SK-N-SH treated with all-trans-retinoic acid at 6 μM for 48 hours (cell line): ENCODE measurements around the gene PHF2.
A peak's percentile ranks its signal among the peaks of the same experiment; 100 is the strongest.

Experiments
- ATAC-seq: fragments of 200-7000 bp; cut with Tn5 transposase; 3 replicates; pipeline ENCODE4 v1.9.1; 2020; ENCODE audit warnings: mild to moderate bottlenecking, moderate library complexity
- BACH2 ChIP-seq: fragments of 250-450 bp; sonication (Bioruptor Pico); IDR thresholded peaks from 2 replicates; pipeline ENCODE4 v1.9.0; 2021; ENCODE audit warnings: mild to moderate bottlenecking, borderline replicate concordance
- CSDC2 ChIP-seq: fragments of 250-450 bp; sonication (Bioruptor Pico); IDR thresholded peaks from 2 replicates; pipeline ENCODE4 v1.5.0; 2020; ENCODE audit warnings: mild to moderate bottlenecking, moderate library complexity
- ESRRG ChIP-seq: fragments of 250-450 bp; sonication (Bioruptor Pico); IDR thresholded peaks from 2 replicates; pipeline ENCODE4 v1.6.1; 2021; ENCODE audit warnings: mild to moderate bottlenecking
- GLIS3 ChIP-seq: fragments of 250-450 bp; sonication (Bioruptor Pico); IDR thresholded peaks from 2 replicates; pipeline ENCODE4 v1.5.0; 2020; ENCODE audit warnings: mild to moderate bottlenecking, moderate library complexity
- ISL1 ChIP-seq: fragments of 250-450 bp; sonication (Bioruptor Pico); IDR thresholded peaks from 2 replicates; pipeline ENCODE4 v2.1.2; 2022; ENCODE audit warnings: mild to moderate bottlenecking, moderate library complexity
- OSR1 ChIP-seq: fragments of 250-450 bp; sonication (Bioruptor Pico); IDR thresholded peaks from 2 replicates; pipeline ENCODE4 v1.8.0; 2022; ENCODE audit warnings: moderate library complexity, mild to moderate bottlenecking, inconsistent platforms
- POU6F1 ChIP-seq: fragments of 250-450 bp; sonication (Bioruptor Pico); IDR thresholded peaks from 2 replicates; pipeline ENCODE4 v1.8.0; 2021; ENCODE audit warnings: low read depth, mild to moderate bottlenecking, moderate library complexity, borderline replicate concordance
- PPARA ChIP-seq: fragments of 250-450 bp; sonication (Bioruptor Pico); IDR thresholded peaks from 2 replicates; pipeline ENCODE4 v1.5.0; 2020; ENCODE audit warnings: mild to moderate bottlenecking, borderline replicate concordance
- RARB ChIP-seq: fragments of 250-450 bp; sonication (Bioruptor Pico); IDR thresholded peaks from 2 replicates; pipeline ENCODE4 v1.8.0; 2021; ENCODE audit warnings: mild to moderate bottlenecking, moderate library complexity
- SNAI2 ChIP-seq: fragments of 250-450 bp; sonication (Bioruptor Pico); IDR thresholded peaks from 2 replicates; pipeline ENCODE4 v1.5.0; 2020; ENCODE audit warnings: mild to moderate bottlenecking, moderate library complexity
- TCF4 ChIP-seq: fragments of 250-450 bp; sonication (Bioruptor Pico); IDR thresholded peaks from 2 replicates; pipeline ENCODE4 v1.8.0; 2021; ENCODE audit warnings: mild to moderate bottlenecking, moderate library complexity, borderline replicate concordance
- TOX ChIP-seq: fragments of 250-450 bp; sonication (Bioruptor Pico); IDR thresholded peaks from 2 replicates; pipeline ENCODE4 v1.8.0; 2021; ENCODE audit warnings: mild to moderate bottlenecking, moderate library complexity, borderline replicate concordance
- ZFP3 ChIP-seq: fragments of 250-450 bp; sonication (Bioruptor Pico); IDR thresholded peaks from 2 replicates; pipeline ENCODE4 v1.5.0; 2020; ENCODE audit warnings: mild to moderate bottlenecking, moderate library complexity
- ZFP30 ChIP-seq: fragments of 450-650 bp; formaldehyde crosslinking; IDR thresholded peaks from 2 replicates; pipeline ENCODE4 v1.5.0; 2022; ENCODE audit warnings: mild to moderate bottlenecking, moderate library complexity
- ZNF565 ChIP-seq: fragments of 450-650 bp; formaldehyde crosslinking; conservative IDR thresholded peaks from 2 replicates; pipeline ENCODE4 v1.5.0; 2020; ENCODE audit warnings: low read depth, mild to moderate bottlenecking, moderate library complexity
- ZNF70 ChIP-seq: fragments of 450-650 bp; formaldehyde crosslinking; IDR thresholded peaks from 2 replicates; pipeline ENCODE4 v1.5.0; 2020; ENCODE audit warnings: mild to moderate bottlenecking, moderate library complexity
- ZNF8 ChIP-seq: fragments of 450-650 bp; formaldehyde crosslinking; IDR thresholded peaks from 2 replicates; pipeline ENCODE4 v1.5.0; 2020; ENCODE audit warnings: mild to moderate bottlenecking, moderate library complexity
- TF ChIP-seq, protein P1 (sequence below): fragments of 250-450 bp; sonication (Bioruptor Pico); IDR thresholded peaks from 2 replicates; pipeline ENCODE4 v1.5.1; 2020; ENCODE audit warnings: low read depth, mild to moderate bottlenecking, moderate library complexity
- TF ChIP-seq, protein P2 (sequence below): fragments of 250-450 bp; sonication (Bioruptor Pico); IDR thresholded peaks from 2 replicates; pipeline ENCODE4 v1.8.0; 2020; ENCODE audit warnings: mild to moderate bottlenecking, moderate library complexity, borderline replicate concordance
- TF ChIP-seq, protein P3 (sequence below): fragments of 250-450 bp; sonication (Bioruptor Pico); IDR thresholded peaks from 2 replicates; pipeline ENCODE4 v1.5.1; 2021; ENCODE audit warnings: mild to moderate bottlenecking, moderate library complexity

The PHF2 gene

GRCh38 chr9:93592008-93592642 is 15.7 kb downstream of the PHF2 start (continued):
- TF ChIP-seq, protein P1, sequence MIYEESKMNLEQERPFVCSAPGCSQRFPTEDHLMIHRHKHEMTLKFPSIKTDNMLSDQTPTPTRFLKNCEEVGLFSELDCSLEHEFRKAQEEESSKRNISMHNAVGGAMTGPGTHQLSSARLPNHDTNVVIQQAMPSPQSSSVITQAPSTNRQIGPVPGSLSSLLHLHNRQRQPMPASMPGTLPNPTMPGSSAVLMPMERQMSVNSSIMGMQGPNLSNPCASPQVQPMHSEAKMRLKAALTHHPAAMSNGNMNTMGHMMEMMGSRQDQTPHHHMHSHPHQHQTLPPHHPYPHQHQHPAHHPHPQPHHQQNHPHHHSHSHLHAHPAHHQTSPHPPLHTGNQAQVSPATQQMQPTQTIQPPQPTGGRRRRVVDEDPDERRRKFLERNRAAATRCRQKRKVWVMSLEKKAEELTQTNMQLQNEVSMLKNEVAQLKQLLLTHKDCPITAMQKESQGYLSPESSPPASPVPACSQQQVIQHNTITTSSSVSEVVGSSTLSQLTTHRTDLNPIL: no peak
- TF ChIP-seq ZNF8 (CRISPR knock-in tag) (no peak), ZNF70 (CRISPR knock-in tag) (no peak), ZFP30 (CRISPR knock-in tag) (no peak), OSR1 (CRISPR knock-in tag) (no peak)
- TF ChIP-seq, protein P2, sequence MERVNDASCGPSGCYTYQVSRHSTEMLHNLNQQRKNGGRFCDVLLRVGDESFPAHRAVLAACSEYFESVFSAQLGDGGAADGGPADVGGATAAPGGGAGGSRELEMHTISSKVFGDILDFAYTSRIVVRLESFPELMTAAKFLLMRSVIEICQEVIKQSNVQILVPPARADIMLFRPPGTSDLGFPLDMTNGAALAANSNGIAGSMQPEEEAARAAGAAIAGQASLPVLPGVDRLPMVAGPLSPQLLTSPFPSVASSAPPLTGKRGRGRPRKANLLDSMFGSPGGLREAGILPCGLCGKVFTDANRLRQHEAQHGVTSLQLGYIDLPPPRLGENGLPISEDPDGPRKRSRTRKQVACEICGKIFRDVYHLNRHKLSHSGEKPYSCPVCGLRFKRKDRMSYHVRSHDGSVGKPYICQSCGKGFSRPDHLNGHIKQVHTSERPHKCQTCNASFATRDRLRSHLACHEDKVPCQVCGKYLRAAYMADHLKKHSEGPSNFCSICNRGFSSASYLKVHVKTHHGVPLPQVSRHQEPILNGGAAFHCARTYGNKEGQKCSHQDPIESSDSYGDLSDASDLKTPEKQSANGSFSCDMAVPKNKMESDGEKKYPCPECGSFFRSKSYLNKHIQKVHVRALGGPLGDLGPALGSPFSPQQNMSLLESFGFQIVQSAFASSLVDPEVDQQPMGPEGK (CRISPR knock-in tag): no peak
- TF ChIP-seq, all 23 proteins: peak for 0

DNA sequence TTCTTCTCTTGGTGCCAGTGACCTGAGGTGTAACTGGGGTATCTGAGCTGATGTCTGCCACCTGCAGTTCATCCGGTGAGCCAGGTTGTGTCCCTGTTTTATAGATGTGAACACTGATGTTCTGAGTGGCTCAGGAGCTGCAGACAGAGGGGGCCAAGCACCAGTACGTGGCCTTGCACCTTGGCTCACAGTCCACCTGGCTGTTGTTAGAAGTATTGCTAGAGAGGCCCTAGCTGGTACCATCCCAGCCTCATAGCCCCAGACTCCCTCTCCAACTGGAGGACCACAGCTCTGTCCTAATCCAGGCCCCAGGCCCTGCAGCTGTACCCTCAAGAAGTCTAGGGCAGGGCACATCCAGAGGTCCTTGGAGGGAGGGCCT is 16.2 kb downstream of the PHF2 start:
- TF ChIP-seq PPARA (no peak), ZNF565 (CRISPR knock-in tag) (no peak), OSR1 (CRISPR knock-in tag) (no peak), BACH2 (CRISPR knock-in tag) (no peak), ZFP30 (CRISPR knock-in tag) (no peak), GLIS3 (CRISPR knock-in tag) (no peak), RARB (CRISPR knock-in tag) (no peak)
- TF ChIP-seq, all 23 proteins: peak for 0
- peak; percentile 62 for ATAC-seq

GRCh38 chr9:93593144-93593658 is 16.8 kb downstream of the PHF2 start:
- no peak for TF ChIP-seq POU6F1 (CRISPR knock-in tag)
- peak; percentile 99 for TF ChIP-seq ZNF70 (CRISPR knock-in tag)
- 0 out of 3 replicates have a peak, but pooled peaks have one; percentile 19 for ATAC-seq

- ATAC-seq: no peak
Observed at GRCh38 chr9:93594041-93594756, 17.8 kb downstream of the PHF2 start.

DNA sequence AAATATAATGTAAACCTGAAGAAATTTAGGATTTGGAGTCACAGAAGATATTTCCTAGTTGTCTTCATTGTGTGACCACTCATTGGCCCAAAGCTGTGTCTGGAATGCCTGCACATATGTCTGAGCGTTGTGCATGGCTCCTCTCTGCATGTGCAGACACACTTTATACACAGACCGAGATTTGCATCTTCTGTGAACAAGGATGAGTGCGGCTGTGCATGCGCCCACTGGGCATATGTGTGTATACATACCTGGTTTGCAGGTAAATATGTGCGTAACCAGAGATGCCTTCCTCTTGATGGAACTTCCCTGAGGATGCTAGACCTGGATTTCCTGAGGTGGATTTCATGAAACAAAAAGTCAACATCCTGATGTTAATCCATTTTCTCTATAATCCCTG is 19.1 kb downstream of the PHF2 start:
- TF ChIP-seq ZNF70 (CRISPR knock-in tag) (no peak), PPARA (no peak), ISL1 (CRISPR knock-in tag) (no peak), ZFP3 (CRISPR knock-in tag) (no peak), ZFP30 (CRISPR knock-in tag) (no peak), POU6F1 (CRISPR knock-in tag) (no peak), TCF4 (no peak), TOX (no peak), SNAI2 (CRISPR knock-in tag) (no peak), ESRRG (CRISPR knock-in tag) (no peak), CSDC2 (no peak)
- TF ChIP-seq, protein P3, sequence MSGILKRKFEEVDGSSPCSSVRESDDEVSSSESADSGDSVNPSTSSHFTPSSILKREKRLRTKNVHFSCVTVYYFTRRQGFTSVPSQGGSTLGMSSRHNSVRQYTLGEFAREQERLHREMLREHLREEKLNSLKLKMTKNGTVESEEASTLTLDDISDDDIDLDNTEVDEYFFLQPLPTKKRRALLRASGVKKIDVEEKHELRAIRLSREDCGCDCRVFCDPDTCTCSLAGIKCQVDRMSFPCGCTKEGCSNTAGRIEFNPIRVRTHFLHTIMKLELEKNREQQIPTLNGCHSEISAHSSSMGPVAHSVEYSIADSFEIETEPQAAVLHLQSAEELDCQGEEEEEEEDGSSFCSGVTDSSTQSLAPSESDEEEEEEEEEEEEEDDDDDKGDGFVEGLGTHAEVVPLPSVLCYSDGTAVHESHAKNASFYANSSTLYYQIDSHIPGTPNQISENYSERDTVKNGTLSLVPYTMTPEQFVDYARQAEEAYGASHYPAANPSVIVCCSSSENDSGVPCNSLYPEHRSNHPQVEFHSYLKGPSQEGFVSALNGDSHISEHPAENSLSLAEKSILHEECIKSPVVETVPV (CRISPR knock-in tag): no peak
- no peak for ATAC-seq

More at GRCh38 chr9:93594041-93594756, 17.8 kb downstream of the PHF2 start:
- TF ChIP-seq RARB (CRISPR knock-in tag): no peak
- TF ChIP-seq BACH2 (CRISPR knock-in tag): no peak
- TF ChIP-seq, protein P2 (CRISPR knock-in tag): no peak
- TF ChIP-seq PPARA: no peak
- no peak for TF ChIP-seq ZNF8 (CRISPR knock-in tag)
